ENCODE data around the gene MIEF1. TPM values are rescaled to one million over a fixed set of nuclear protein-coding genes. Genes with fewer than 3 reads are reported as not detected.

Gene MIEF1
- polyA plus RNA-seq, 1 of the 3 experiments (the other 2 are of a cell fraction): 7.5 TPM

DNA sequence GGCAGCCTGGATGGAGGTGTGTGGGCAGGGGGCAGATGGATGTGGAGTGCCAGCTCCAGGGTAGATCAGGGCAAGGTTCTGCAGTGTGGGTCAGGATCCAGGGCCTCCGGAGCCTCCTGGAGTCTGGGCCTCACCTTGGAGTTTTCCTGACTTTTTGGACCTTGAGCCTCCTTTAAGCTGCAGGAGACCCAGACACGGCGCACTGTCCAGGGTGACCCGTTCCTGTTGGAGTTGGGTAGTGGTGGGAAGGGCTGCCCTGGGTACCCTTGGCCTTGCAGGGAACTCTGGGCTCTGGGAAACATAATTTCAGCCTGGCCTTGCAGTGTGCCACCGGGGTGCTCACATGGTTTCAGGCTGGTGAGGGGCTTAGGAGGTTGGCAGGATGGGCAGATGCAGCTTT, 28.2 kb upstream of the MIEF1 start:
- Histone ChIP-seq H3K9me3 (no peaks in the 10 kb centered on the region), H3K9ac (no peak overlapping the region), H3K79me2 (ENCODE audit: insufficient read depth) (no peaks in the 10 kb centered on the region), H3K4me2 (no peak overlapping the region), H3F3A (replicated peaks; ENCODE audit: insufficient read depth) (no peaks in the 10 kb centered on the region), H4K20me1 (ENCODE audit: insufficient read depth) (no peaks in the 10 kb centered on the region), H2AFZ (ENCODE audit: low read depth) (no peak overlapping the region), H3K36me3 (replicated peaks in 1 of 2; ENCODE audit: control insufficient read depth in 1 of 2, insufficient read depth in 2 of 2, low read length in 1 of 2) (no peaks in the 10 kb centered on the region), H3K4me3 (ENCODE audit: low read depth in 2 of 2, low read length in 1 of 2) (no peak overlapping the region), H3K27me3 (ENCODE audit: insufficient read depth) (no peaks in the 10 kb centered on the region), H3K9me2 (no peaks in the 10 kb centered on the region), H3K4me1 (ENCODE audit: control insufficient read depth in 1 of 2, insufficient read depth in 2 of 2, low read depth in 1 of 2, low read length in 1 of 2) (peaks cover 8 to 58% of the 10 kb centered on the region in 2 experiments; a peak in 3 of 4 replicates), H3K27ac (ENCODE audit: low read depth in 2 of 2, low read length in 1 of 2) (no peak overlapping the region)
- no peak for DNase-seq
- POLR2A ChIA-PET: no interaction called here
- no CpG with 5 or more reads among the region's 5 CpGs for WGBS (ENCODE audit: low lambda C conversion rate)
- CTCF ChIA-PET: no interaction called here
- TF ChIP-seq RAD21 (IDR thresholded peaks at IDR 0.05; ENCODE audit: low read length) (no peak), ELF1 (IDR thresholded peaks at IDR 0.05) (no peak), SIN3A (IDR thresholded peaks at IDR 0.05; ENCODE audit: borderline replicate concordance, low read depth, low read length) (no peak), POLR2AphosphoS5 (IDR thresholded peaks at IDR 0.05; ENCODE audit: low read depth, low read length) (no peak), NFIC (IDR thresholded peaks at IDR 0.05; ENCODE audit: borderline replicate concordance) (no peak), TAF1 (IDR thresholded peaks at IDR 0.05; ENCODE audit: borderline replicate concordance, low read depth, low read length) (no peak), ZBTB33 (IDR thresholded peaks at IDR 0.05; ENCODE audit: borderline replicate concordance, low read depth) (no peak), JUND (IDR thresholded peaks at IDR 0.05) (no peak), EP300 (IDR thresholded peaks at IDR 0.05; ENCODE audit: borderline replicate concordance in 1 of 2, low read depth in 1 of 2, low read length in 1 of 2) (no peak), TEAD4 (IDR thresholded peaks at IDR 0.05; ENCODE audit: borderline replicate concordance, insufficient read depth) (no peak), TCF12 (IDR thresholded peaks at IDR 0.05) (no peak)
- TF ChIP-seq, protein P1, sequence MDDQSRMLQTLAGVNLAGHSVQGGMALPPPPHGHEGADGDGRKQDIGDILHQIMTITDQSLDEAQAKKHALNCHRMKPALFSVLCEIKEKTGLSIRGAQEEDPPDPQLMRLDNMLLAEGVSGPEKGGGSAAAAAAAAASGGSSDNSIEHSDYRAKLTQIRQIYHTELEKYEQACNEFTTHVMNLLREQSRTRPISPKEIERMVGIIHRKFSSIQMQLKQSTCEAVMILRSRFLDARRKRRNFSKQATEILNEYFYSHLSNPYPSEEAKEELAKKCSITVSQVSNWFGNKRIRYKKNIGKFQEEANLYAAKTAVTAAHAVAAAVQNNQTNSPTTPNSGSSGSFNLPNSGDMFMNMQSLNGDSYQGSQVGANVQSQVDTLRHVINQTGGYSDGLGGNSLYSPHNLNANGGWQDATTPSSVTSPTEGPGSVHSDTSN (IDR thresholded peaks at IDR 0.05): no peak
- TF ChIP-seq, protein P2, sequence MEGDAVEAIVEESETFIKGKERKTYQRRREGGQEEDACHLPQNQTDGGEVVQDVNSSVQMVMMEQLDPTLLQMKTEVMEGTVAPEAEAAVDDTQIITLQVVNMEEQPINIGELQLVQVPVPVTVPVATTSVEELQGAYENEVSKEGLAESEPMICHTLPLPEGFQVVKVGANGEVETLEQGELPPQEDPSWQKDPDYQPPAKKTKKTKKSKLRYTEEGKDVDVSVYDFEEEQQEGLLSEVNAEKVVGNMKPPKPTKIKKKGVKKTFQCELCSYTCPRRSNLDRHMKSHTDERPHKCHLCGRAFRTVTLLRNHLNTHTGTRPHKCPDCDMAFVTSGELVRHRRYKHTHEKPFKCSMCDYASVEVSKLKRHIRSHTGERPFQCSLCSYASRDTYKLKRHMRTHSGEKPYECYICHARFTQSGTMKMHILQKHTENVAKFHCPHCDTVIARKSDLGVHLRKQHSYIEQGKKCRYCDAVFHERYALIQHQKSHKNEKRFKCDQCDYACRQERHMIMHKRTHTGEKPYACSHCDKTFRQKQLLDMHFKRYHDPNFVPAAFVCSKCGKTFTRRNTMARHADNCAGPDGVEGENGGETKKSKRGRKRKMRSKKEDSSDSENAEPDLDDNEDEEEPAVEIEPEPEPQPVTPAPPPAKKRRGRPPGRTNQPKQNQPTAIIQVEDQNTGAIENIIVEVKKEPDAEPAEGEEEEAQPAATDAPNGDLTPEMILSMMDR (IDR thresholded peaks at IDR 0.05): no peak
